GM18873 (cell line): ENCODE measurements around the gene TSKU.

Experiments used
- ATAC-seq: cut with Tn5 transposase; IDR thresholded peaks from one replicate; pipeline ENCODE4 v1.9.1; 2021; ENCODE audit warnings: mild to moderate bottlenecking, moderate library complexity, moderate number of reproducible peaks; ENCODE audit not compliant: unreplicated experiment, low FRiP score

Gene TSKU

DNA sequence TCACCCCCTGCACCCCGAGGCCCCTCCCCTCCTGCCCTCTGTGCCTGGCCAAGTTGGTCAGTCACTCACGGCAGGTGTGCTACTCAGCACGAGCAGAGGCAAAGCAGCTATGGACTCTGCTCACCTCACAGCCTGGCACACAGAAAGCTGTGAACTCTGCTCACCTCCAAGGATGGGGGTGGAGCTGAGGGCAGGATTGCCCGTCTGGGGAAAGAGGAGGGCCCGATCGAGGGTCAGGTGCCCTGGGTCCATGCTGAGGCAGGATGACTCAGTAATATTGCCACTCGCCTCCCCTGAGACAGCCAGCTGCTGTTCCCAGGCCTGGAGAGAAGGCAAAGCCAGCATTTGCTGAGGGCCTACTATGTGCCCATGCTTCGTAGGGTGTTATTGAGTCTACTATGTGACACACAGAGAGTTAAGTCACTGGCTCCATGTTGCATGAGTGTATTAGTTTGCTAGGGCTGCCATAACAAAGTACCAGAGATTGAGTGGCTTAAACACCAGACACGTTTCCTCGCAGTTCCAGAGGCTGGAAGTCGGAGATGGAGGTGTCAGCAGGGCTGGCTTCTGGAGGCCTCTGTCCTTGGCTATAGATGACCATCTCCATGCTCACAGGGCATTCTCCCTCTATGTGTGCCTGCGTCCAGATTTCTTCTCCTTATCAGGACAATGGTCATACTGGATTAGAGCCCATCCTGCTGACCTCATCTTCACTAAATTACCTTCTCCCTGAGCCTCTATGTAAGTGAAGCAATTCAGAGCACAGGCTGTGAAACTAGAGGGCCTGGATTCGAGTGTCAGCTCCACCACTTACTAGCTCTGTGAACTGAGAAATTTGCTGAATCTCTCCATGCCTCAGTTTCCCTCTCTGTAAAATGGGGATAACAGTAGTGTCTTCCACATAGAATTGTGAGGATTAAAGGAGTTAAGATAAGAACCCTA, 13.2 kb upstream of the TSKU start:
- no peak for ATAC-seq

- ATAC-seq: no peak
Observed at GRCh38 chr11:76770642-76771445, 12.3 kb upstream of the TSKU start.

DNA sequence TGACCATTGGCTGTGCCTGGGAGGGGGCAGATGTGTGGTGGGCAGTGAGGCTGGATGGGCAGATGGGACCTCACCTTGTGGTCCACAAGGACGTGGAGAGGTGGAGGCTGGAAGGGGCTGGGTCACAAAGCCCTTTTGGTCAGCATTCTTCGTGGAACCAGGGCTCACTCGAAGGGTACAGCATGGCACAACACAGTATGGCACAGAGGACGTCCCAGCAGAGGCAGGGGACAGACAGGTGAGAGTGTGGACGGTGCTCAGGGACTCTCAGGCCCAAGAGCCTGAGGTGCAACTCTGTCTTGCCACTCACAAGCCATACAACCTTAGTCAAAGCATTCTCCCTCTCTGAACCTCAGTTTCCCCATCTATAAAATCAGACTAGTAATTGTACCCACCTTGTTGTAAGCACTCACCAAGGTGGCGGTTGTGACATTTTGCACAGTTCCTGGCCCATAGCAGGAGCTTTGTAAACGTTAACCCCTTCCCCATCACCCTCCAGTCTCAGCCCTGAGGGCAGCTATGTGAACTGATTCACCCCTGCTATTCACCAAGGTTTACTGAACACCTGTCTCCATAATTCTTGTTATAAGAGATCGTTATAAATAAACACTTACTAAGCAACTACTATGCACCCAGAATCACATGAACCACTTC, 11.6 kb upstream of the TSKU start:
- ATAC-seq: no peak

DNA sequence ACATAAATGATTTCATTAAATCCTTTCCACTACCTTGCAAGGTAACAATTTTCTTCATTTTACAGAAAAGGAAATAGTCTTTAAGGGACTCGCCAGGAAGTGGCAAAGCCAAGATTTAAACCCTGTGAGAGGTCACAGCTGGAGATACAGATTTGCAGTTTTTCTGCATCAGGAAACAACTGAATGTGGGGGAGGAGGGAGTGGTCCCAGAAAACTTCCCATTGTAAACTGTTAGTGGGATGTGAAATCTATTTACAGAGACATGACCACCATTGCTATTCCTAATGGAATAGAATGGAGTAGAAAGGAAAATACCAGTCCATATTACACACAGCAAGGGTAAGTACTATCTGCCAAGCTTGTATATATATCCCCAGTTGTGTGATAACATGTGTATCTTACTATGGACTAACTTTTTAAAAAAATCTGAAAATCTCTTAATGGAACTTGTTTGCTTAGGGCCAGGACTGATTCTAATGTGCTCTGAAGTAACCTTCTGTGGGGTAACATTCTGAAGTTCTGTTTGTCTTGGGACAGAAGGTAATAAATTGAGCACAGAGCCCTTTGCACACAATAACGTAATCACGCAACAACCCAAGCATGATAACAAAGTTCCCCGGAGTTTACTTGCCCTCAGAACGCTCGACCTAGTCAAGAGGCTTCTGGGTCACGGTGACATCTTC, 10.9 kb upstream of the TSKU start:
- ATAC-seq: no peak

DNA sequence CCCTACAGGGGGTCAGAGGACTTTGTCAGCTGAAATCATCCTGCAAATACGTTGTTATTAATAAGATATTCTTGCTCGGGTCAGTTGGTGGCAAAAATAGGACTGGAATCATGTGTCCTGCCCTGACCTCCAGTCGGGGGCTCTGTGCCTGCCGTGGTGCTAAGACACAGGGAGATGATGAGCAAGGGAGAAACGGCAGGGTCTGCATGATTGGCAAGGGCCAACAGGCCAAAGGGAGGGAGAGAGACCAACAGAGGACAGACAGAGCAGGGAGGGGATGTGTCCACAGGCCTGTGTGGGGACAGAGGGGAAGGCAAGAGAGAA, 10.4 kb upstream of the TSKU start:
- no peak for ATAC-seq

- ATAC-seq: no peak
Observed at GRCh38 chr11:76773921-76774361, 9.2 kb upstream of the TSKU start.

DNA sequence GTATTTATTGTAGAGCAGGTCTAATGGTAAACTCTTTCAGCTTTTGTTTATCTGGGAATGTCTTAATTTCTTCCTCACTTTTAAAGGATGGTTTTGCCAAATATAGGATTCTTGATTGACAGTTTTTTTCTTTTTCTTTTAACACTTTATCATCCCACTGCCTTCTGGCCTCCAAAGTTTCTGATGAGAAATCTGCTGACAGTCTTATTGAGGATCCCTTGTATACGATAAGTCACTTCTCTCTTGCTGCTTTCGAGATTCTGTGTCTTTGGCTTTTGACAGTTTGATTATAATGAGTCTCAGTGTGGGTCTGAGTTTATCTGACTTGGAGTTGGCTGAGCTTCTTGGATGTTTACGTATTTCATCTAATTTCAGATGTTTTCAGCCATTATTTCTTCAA, 6.7 kb upstream of the TSKU start:
- no peak for ATAC-seq

- ATAC-seq: no peak
Observed at GRCh38 chr11:76777305-76777704, 5.9 kb upstream of the TSKU start.

DNA sequence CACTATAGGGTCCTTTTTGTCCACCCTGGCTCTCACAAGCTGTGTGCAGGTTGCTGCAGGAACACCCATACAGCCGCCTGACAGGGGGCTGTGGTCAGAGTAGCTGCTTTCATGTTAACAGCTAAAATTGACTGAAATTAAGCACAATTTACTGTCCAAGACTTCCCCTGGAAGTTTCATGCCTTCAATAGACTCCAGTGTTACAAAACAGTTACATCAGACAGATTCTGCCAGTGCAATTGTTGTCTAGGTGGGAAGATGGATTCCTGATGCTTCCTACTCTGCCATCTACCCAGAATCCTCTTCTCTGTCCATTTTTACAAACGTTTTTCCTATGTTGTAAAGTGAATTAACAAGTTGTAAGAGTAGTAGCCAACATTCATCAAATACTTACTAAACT, 5.3 kb upstream of the TSKU start:
- ATAC-seq: no peak

- no peak for ATAC-seq
Observed at GRCh38 chr11:76778874-76779273, 4.3 kb upstream of the TSKU start.

DNA sequence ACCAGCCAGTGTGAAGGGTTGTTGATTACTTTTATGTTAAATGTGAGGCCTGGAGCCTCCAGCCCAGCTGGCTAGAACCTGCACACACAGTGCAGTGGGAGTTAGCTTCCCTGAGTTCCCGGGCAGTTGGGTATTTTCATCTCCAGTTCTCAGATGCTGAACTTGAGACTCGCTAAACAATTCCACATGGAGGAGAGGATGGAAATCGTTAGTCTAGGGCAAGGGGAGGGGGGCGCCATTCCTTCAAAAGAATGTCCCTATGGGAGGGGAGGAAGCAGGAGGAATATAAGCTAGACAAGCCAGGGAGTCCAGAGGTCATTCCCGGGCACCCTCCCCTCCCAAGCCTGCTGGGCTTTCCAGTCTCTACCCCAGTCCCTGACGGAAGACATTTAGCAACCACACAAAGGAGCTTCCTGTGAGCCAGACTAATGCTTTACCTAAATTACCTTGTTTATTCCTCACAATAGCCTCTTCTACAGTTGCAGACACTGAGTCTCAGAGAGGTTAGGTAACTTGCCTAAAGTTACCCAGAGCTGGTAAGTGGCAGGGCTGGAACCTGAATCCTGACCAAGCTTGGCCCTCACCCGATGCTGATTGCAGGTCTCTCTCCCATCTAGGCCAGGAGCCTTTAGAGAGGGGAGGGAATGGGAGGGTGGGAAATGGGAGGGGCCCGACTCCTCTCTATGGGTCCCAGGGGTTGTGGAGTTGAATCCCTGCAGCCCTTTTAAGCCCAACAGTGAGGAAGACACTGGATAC, 1.9 kb upstream of the TSKU start:
- ATAC-seq: no peak

DNA sequence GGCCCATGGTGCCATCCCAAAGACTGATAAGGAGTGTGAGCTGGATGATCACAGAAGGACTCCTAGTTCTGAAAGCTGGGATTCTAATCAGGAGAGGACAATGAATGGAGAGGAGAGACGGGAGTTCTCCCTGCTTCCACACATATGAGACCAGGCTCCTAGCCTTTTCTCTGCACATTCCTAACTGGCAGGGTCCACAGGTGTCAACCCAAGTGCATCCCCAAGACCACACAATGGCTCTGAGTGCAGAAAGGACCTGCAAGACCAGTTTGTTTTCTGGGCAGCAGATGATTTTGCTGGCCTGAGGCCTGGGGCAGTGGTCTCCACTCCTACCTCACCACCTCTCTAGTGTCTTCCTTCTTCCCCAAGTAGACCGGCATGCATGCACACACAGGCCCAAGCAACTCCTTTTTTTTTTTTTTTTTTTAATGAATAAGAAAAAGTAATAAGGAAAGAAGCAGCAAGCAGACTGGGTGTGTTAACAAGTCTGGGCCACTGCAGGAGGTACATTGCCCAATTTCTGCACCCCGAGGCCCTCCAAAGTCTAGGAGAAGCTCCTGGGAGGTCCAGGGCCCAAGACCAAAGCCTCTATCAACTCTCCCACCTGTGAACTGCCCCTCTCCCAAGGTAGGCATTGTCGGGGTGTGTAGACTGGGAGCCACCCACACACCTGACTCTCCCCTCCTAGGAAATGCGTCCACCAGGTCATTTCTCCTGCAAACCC, 1.2 kb upstream of the TSKU start:
- no peak for ATAC-seq

- no peak for ATAC-seq
Observed at GRCh38 chr11:76782531-76783293, 444 bp upstream of the TSKU start.

GRCh38 chr11:76783896-76784813, 999 bp downstream of the TSKU start:
- ATAC-seq: no peak

DNA sequence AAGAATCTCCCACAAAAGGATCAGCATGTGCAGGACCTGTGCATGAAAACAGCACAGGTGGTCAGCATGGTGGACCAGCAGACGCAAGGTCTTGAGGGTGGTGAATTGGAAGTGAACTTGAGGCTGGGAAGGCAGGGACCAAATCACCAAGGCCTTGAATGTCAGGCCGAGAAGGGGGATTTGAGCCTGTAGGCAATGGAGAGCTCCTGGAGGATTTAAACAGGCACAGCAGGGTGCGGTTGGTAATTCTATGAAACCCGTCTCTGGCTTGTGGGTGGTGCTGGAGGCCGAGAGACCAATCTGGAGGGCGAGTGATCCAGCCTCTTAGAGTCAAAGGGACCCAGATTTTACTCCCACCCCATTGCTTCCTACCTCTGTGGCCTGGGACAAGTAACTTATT, 2.4 kb downstream of the TSKU start:
- no peak for ATAC-seq

DNA sequence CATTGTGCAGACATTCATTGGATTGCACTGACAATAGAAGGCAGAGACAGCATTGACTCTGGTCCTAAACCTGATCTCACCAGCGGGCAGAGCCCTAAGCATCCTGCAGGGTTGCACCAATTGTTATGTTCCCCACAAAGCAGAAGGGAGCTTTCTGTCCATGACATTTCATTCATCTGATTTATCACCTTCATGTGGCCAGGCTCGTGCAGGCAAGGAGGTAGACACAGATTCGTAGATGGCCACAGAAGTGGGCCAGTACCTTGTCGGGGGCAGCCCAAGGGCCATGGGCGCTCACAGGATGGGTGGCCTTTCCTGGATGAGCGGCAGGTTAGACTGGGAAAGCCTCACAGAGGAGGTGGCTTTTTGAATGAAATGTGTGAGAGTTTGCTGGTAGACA, 2.9 kb downstream of the TSKU start:
- no peak for ATAC-seq

GRCh38 chr11:76786441-76787014, 3.4 kb downstream of the TSKU start:
- no peak for ATAC-seq
